Bronchial epithelial cell (primary cell): ENCODE measurements around the gene RASA4. TPM values are rescaled to one million over a fixed set of nuclear protein-coding genes. Genes with fewer than 3 reads are reported as not detected.
"Not testable (repeated sequence)": the region's sequence is repeated elsewhere in the genome, so short reads cannot be mapped to it uniquely, and the experiment has no call there.

Source experiments
- DNase-seq: peaks from one replicate; pipeline ENCODE4 v3.0.0-alpha.2; 2010; ENCODE audit warnings: low read depth
- FAIRE-seq: peaks from 2 replicates; lab custom pipeline; 2011; peaks lifted over from hg19 to GRCh38; lab: Jason Lieb, UNC
- H3K27me3 ChIP-seq: 2 replicates; pipeline ENCODE4 v1.5.1; 2011; ENCODE audit warnings: low read length; ENCODE audit not compliant: control insufficient read depth, insufficient read depth
- H3K36me3 ChIP-seq: 2 replicates; pipeline ENCODE4 v1.5.1; 2011; ENCODE audit warnings: low read length; ENCODE audit not compliant: control insufficient read depth, insufficient read depth
- H3K4me3 ChIP-seq: 2 replicates; pipeline ENCODE4 v1.5.1; 2011; ENCODE audit warnings: mild to moderate bottlenecking, low read depth, low read length, control low read depth
- total RNA-seq: library from RNA; depleted of rRNA; stranded (reverse); fragments of >200 nt; gene quantifications from 2 replicates; pipeline ENCODE4 v1.2.1, GENCODE V29; 2014

RASA4 gene
- total RNA-seq, 1 donor from 2014 or later = 2.4 TPM

GRCh38 chr7:102614873-102615272 is 1.7 kb downstream of the RASA4 start:
- H3K36me3 ChIP-seq, H3K4me3 ChIP-seq, FAIRE-seq, H3K27me3 ChIP-seq, DNase-seq: not testable (repeated sequence)

GRCh38 chr7:102614346-102614697 is 2.2 kb downstream of the RASA4 start:
- not testable (repeated sequence) for H3K36me3 ChIP-seq, H3K4me3 ChIP-seq, H3K27me3 ChIP-seq, DNase-seq, FAIRE-seq

- not testable (repeated sequence) for H3K36me3 ChIP-seq, DNase-seq, H3K27me3 ChIP-seq, FAIRE-seq, H3K4me3 ChIP-seq
These were observed 2.8 kb downstream of the RASA4 start for GRCh38 chr7:102613575-102614345.

GRCh38 chr7:102611675-102612325 is 4.8 kb downstream of the RASA4 start:
- H3K36me3 ChIP-seq, FAIRE-seq, DNase-seq, H3K4me3 ChIP-seq, H3K27me3 ChIP-seq: not testable (repeated sequence)

- H3K36me3 ChIP-seq, DNase-seq, H3K27me3 ChIP-seq, FAIRE-seq, H3K4me3 ChIP-seq: not testable (repeated sequence)
These were observed 5.4 kb downstream of the RASA4 start for GRCh38 chr7:102611013-102611674.

GRCh38 chr7:102610441-102610840 is 6.1 kb downstream of the RASA4 start:
- FAIRE-seq = not testable (repeated sequence)

GRCh38 chr7:102609734-102610133 is 6.8 kb downstream of the RASA4 start:
- DNase-seq, FAIRE-seq, H3K4me3 ChIP-seq, H3K27me3 ChIP-seq, H3K36me3 ChIP-seq: not testable (repeated sequence)

More at GRCh38 chr7:102610441-102610840, 6.1 kb downstream of the RASA4 start:
- not testable (repeated sequence) for H3K36me3 ChIP-seq, H3K4me3 ChIP-seq, H3K27me3 ChIP-seq, DNase-seq

GRCh38 chr7:102606848-102607247 is 9.7 kb downstream of the RASA4 start:
- not testable (repeated sequence) for FAIRE-seq, H3K27me3 ChIP-seq, DNase-seq, H3K4me3 ChIP-seq, H3K36me3 ChIP-seq

- not testable (repeated sequence) for H3K36me3 ChIP-seq, FAIRE-seq, H3K4me3 ChIP-seq, DNase-seq, H3K27me3 ChIP-seq
These were observed 12.0 kb downstream of the RASA4 start for GRCh38 chr7:102604431-102605145.

GRCh38 chr7:102602317-102602716 is 14.2 kb downstream of the RASA4 start:
- not testable (repeated sequence) for DNase-seq, H3K36me3 ChIP-seq, H3K4me3 ChIP-seq, FAIRE-seq, H3K27me3 ChIP-seq

- H3K4me3 ChIP-seq, H3K36me3 ChIP-seq, H3K27me3 ChIP-seq, DNase-seq, FAIRE-seq: not testable (repeated sequence)
These were observed 16.9 kb downstream of the RASA4 start for GRCh38 chr7:102599699-102600098.

GRCh38 chr7:102596036-102596435 is 20.5 kb downstream of the RASA4 start:
- FAIRE-seq, DNase-seq, H3K36me3 ChIP-seq, H3K4me3 ChIP-seq, H3K27me3 ChIP-seq: not testable (repeated sequence)

- H3K4me3 ChIP-seq, DNase-seq, H3K27me3 ChIP-seq, H3K36me3 ChIP-seq, FAIRE-seq: not testable (repeated sequence)
These were observed 22.8 kb downstream of the RASA4 start for GRCh38 chr7:102593637-102594334.
